ENCODE data around the gene FGF8. TPM values are rescaled to one million over a fixed set of nuclear protein-coding genes. Genes with fewer than 3 reads are reported as not detected.

Gene FGF8
- total and polyA plus RNA-seq, 2 of the 8 experiments (the other 6 are each of a cell fraction or from before 2014, with no cell fraction given), result 1.1 to 3.9 TPM

- TF ChIP-seq NRF1 (IDR thresholded peaks at IDR 0.05; ENCODE audit: low read depth, low read length) (no peak), EZH2 (IDR thresholded peaks at IDR 0.05; ENCODE audit: low read depth, low read length, severe bottlenecking) (no peak)
Observed at GRCh38 chr10:101781984-101782810, 6.3 kb upstream of the FGF8 start (continued).

All from H1 (cell line).